ENCODE results near the gene CRIP3. TPM values are rescaled to one million over a fixed set of nuclear protein-coding genes. Genes with fewer than 3 reads are reported as not detected.

The CRIP3 gene
- total and polyA plus RNA-seq, 2 of the 8 experiments (the other 6 are each of a cell fraction or from before 2014, with no cell fraction given) = 34.0 to 46.3 TPM

DNA sequence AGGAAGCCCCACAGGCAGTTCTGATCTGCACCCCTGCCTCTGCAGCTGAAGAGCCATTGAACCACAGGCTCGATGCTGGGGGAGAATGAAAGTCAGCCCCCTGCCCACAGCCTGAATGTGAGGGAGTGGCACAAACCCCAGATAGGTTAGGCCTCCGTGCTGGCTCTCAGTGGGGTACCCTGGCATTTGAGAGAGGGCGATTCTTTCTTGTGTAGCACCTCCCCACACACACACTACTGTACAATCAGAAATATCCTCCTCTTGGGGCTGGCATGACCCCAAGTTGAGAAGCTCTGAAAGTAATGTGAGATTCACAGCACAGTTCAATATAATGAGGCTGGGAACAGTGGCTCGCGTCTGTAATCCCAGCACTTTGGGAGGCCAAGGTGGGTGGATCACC lies 47.4 kb downstream of the CRIP3 start:
- no peak overlapping the region for H2BK12ac ChIP-seq (ENCODE audit: low read depth, low read length)
- FAIRE-seq (no peak), DNase-seq (ENCODE audit: low read depth in 1 of 2, low spot score in 2 of 2) (no peak)
- no peak overlapping the region for H2BK120ac ChIP-seq (replicated peaks; ENCODE audit: low read depth, low read length)
- peaks cover 0 to 2% of the 10 kb centered on the region in 2 experiments for H4K20me1 ChIP-seq (replicated peaks in 1 of 2; ENCODE audit: control insufficient read depth in 1 of 2, insufficient read depth in 2 of 2, low read length in 2 of 2)
- H3K79me1 ChIP-seq (ENCODE audit: low read depth, low read length) = no peaks in the 10 kb centered on the region
- no peak overlapping the region for H4K8ac ChIP-seq (ENCODE audit: extremely low read depth, insufficient read depth, low read length)
- ChIA-PET POLR2A (ENCODE audit: partially characterized antibody) (no interaction called here), CTCF (ENCODE audit: partially characterized antibody) (interaction anchor here (1.6 to 9.4 kb wide), 7 partner anchors 8 to 245 kb away, joined by 4 to 78 read pairs (median 24); partner anchors contain the start of gene CRIP3)
- H3K14ac ChIP-seq (ENCODE audit: insufficient read length) = no peak overlapping the region
- H2BK15ac ChIP-seq (ENCODE audit: low read length) = no peak overlapping the region
- H3K4me1 ChIP-seq (replicated peaks in 1 of 4; ENCODE audit: control insufficient read depth in 3 of 4, insufficient read depth in 4 of 4, low read length in 3 of 4) = no peaks in the 10 kb centered on the region
- H3K36me3 ChIP-seq (ENCODE audit: control insufficient read depth in 2 of 4, insufficient read depth in 4 of 4, low read length in 3 of 4) = no peaks in the 10 kb centered on the region
- H2BK20ac ChIP-seq (ENCODE audit: low read length) = no peak overlapping the region
- no peak overlapping the region for H3K4me3 ChIP-seq (ENCODE audit: extremely low read depth in 1 of 4, insufficient read depth in 2 of 4, low read depth in 3 of 4, low read length in 4 of 4)
- no peaks in the 10 kb centered on the region for H3K79me2 ChIP-seq (ENCODE audit: control insufficient read depth in 1 of 2, insufficient read depth in 2 of 2, low read length in 2 of 2)
- no peak overlapping the region for H2AFZ ChIP-seq (ENCODE audit: low read length)
- no peaks in the 10 kb centered on the region for H3K27me3 ChIP-seq (replicated peaks in 1 of 4; ENCODE audit: control insufficient read depth in 3 of 4, extremely low read depth in 1 of 4, insufficient read depth in 3 of 4, low read length in 3 of 4)
- H3K56ac ChIP-seq (replicated peaks; ENCODE audit: insufficient read length, low read depth, low read length) = no peak overlapping the region
- H3K9ac ChIP-seq (replicated peaks in 1 of 4; ENCODE audit: extremely low read depth in 1 of 4, low read depth in 3 of 4, low read length in 3 of 4) = no peak overlapping the region
- no peak overlapping the region for H4K5ac ChIP-seq (ENCODE audit: insufficient read length, low read depth, low read length)
- 84% methylated on average over 5 of the region's 5 CpGs; no CpG with 5 or more reads in 1 of the 2 experiments for WGBS, 2 experiments (ENCODE audit: extremely low coverage in 1 of 2, insufficient coverage in 1 of 2, insufficient read length in 1 of 2, insufficient replicate concordance in 2 of 2, low coverage in 1 of 2, low lambda C conversion rate in 2 of 2, missing lambda C conversion rate in 1 of 2)
- no peaks in the 10 kb centered on the region for H3K23me2 ChIP-seq (ENCODE audit: low read depth, low read length)
- H3K18ac ChIP-seq (ENCODE audit: extremely low read depth, low read length) = no peak overlapping the region
- no peak overlapping the region for H3K4me2 ChIP-seq (ENCODE audit: insufficient read depth in 1 of 2, low read depth in 2 of 2, low read length in 2 of 2)
- no peak overlapping the region for H3K27ac ChIP-seq (ENCODE audit: low read depth, low read length)
- no peaks in the 10 kb centered on the region for H3K9me3 ChIP-seq (ENCODE audit: insufficient read depth in 2 of 2, low read depth in 1 of 2, low read length in 1 of 2)
- H3K23ac ChIP-seq (ENCODE audit: insufficient read length) = no peak overlapping the region
- H4K91ac ChIP-seq (replicated peaks; ENCODE audit: insufficient read length, low read length) = no peak overlapping the region
- no peak overlapping the region for H2AK5ac ChIP-seq (ENCODE audit: low read depth, low read length)
- H2BK5ac ChIP-seq (ENCODE audit: low read depth, low read length) = no peak overlapping the region
- H3K4ac ChIP-seq (replicated peaks; ENCODE audit: insufficient read length, low read depth, low read length) = no peak overlapping the region
- TF ChIP-seq POLR2AphosphoS5 (IDR thresholded peaks at IDR 0.05; ENCODE audit: low read depth, low read length) = no peak
